Vagina (tissue), 2 donors: Measurements from ENCODE around the gene SPOCD1.

Experiments used
- CTCF ChIP-seq, 3 experiments: fragments of 450-650 bp in 2 of 3; fragments of 200-600 bp in 1 of 3; sonication (generic) in 1 of 3; IDR thresholded peaks; one replicate each; pipeline ENCODE4 v1.5.1; 2017 to 2019; ENCODE audit warnings: antibody characterized with exemption in 3 of 3, mild to moderate bottlenecking in 2 of 3, moderate library complexity in 2 of 3
- POLR2A ChIP-seq, 2 donors: fragments of 450-650 bp; IDR thresholded peaks; one replicate each; pipeline ENCODE4 v1.6.1; 2017; ENCODE audit warnings: antibody characterized with exemption in 2 of 2, mild to moderate bottlenecking in 2 of 2, moderate library complexity in 2 of 2
- POLR2AphosphoS5 ChIP-seq, 2 donors: sonication (generic); formaldehyde crosslinking; IDR thresholded peaks; one replicate each; pipeline ENCODE4 v1.9.0; 2017; ENCODE audit warnings: antibody characterized with exemption in 2 of 2, mild to moderate bottlenecking in 2 of 2, low read depth in 1 of 2; ENCODE audit not compliant: insufficient read depth in 1 of 2

- no peak for TF ChIP-seq CTCF (IDR thresholded peaks at IDR 0.05)
- no peak for TF ChIP-seq POLR2AphosphoS5 (IDR thresholded peaks at IDR 0.05; ENCODE audit: insufficient read depth in 1 of 2, low read depth in 1 of 2)
- no peak for TF ChIP-seq POLR2A (IDR thresholded peaks at IDR 0.05)
Measured at GRCh38 chr1:31781138-31781755, 34.6 kb downstream of the SPOCD1 start.
